ENCODE results near the gene DOCK4.

DNA sequence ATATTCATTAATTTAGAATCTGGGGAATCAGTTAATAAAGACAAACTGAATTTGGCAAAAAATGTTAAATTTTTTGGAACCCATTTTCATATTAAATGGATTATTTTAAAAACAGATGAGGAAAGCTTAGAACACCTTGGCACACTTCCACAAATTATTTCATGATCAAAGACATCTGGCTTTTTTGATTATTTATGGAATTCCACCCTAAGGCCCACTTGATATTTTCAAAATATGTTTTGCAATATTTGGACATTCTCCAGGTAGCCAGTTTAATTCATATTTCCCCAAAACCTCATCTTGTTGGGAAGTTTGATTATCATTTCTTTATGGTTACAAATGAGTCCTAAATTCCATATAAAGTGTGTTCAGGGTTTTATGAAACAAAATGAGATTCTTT, 129.9 kb downstream of the DOCK4 start:
- no peak for TF ChIP-seq TCF12 (IDR thresholded peaks at IDR 0.05; ENCODE audit: low read depth, low read length)
- TF ChIP-seq YY1 (IDR thresholded peaks at IDR 0.05; ENCODE audit: low read depth, low read length) = no peak
- TF ChIP-seq CTCF (IDR thresholded peaks at IDR 0.05; ENCODE audit: control extremely low read depth in 1 of 3, insufficient read depth in 1 of 3, low read depth in 1 of 3, low read length in 3 of 3) = no peak
- no peak for TF ChIP-seq POLR2A (IDR thresholded peaks at IDR 0.05; ENCODE audit: control extremely low read depth in 1 of 2, low read depth in 2 of 2, low read length in 2 of 2)
- TF ChIP-seq CHD1 (IDR thresholded peaks at IDR 0.05; ENCODE audit: low read depth, low read length) = no peak
- no peak for TF ChIP-seq EP300 (IDR thresholded peaks at IDR 0.05; ENCODE audit: borderline replicate concordance in 1 of 2, low read depth in 2 of 2, low read length in 2 of 2)
- TF ChIP-seq GTF2F1 (IDR thresholded peaks at IDR 0.05; ENCODE audit: borderline replicate concordance, low read depth, low read length) = no peak
- no peak for TF ChIP-seq PHF8 (conservative IDR thresholded peaks at IDR 0.05; ENCODE audit: low read depth, low read length)
- TF ChIP-seq ZNF274 (IDR thresholded peaks at IDR 0.05; ENCODE audit: borderline replicate concordance, extremely low read depth, low read length) = no peak
- TF ChIP-seq SP1 (IDR thresholded peaks at IDR 0.05; ENCODE audit: low read depth, low read length) = no peak
- no peak for TF ChIP-seq EZH2 (IDR thresholded peaks at IDR 0.05; ENCODE audit: low read depth, low read length, severe bottlenecking)
- TF ChIP-seq JUND (IDR thresholded peaks at IDR 0.05; ENCODE audit: low read length) = no peak

All from H1 (cell line).